ENCODE data around the gene PPM1J.
A peak's percentile ranks its signal among the peaks of the same experiment; 100 is the strongest.

Gene PPM1J

GRCh38 chr1:112713466-112714312 lies 1.4 kb downstream of the PPM1J start:
- no peaks in the 10 kb centered on the region for H3K9me3 ChIP-seq (ENCODE audit: control insufficient read depth, insufficient read depth, low read length)
- H3K4me1 ChIP-seq (ENCODE audit: insufficient read depth, low read length), result peaks cover 31% of the 10 kb centered on the region
- no peaks in the 10 kb centered on the region for H3K36me3 ChIP-seq (ENCODE audit: insufficient read depth, low read length)
- H3K9ac ChIP-seq (ENCODE audit: low read depth, low read length), result peak overlapping the region; percentile 75; the same call in 1 of the 2 replicates

- no peaks in the 10 kb centered on the region for H3K9me3 ChIP-seq (ENCODE audit: control insufficient read depth, insufficient read depth, low read length)
- H3K9ac ChIP-seq (ENCODE audit: low read depth, low read length), result no peak overlapping the region
- H3K36me3 ChIP-seq (ENCODE audit: insufficient read depth, low read length), result no peaks in the 10 kb centered on the region
- H3K4me1 ChIP-seq (ENCODE audit: insufficient read depth, low read length), result peaks cover 31% of the 10 kb centered on the region
Measured at GRCh38 chr1:112712701-112713128, 2.4 kb downstream of the PPM1J start.

- Histone ChIP-seq H3K9me3 (ENCODE audit: control insufficient read depth, insufficient read depth, low read length) (no peaks in the 10 kb centered on the region), H3K4me1 (ENCODE audit: insufficient read depth, low read length) (peaks cover 31% of the 10 kb centered on the region), H3K9ac (ENCODE audit: low read depth, low read length) (no peak overlapping the region), H3K36me3 (ENCODE audit: insufficient read depth, low read length) (no peaks in the 10 kb centered on the region)
Measured at GRCh38 chr1:112712191-112712590, 2.9 kb downstream of the PPM1J start.

- H3K4me1 ChIP-seq (ENCODE audit: insufficient read depth, low read length), result peaks cover 30% of the 10 kb centered on the region
- no peaks in the 10 kb centered on the region for H3K36me3 ChIP-seq (ENCODE audit: insufficient read depth, low read length)
- no peaks in the 10 kb centered on the region for H3K9me3 ChIP-seq (ENCODE audit: control insufficient read depth, insufficient read depth, low read length)
- 0 out of 2 replicates have a peak overlapping the region, but pooled peaks have one; percentile 3 for H3K9ac ChIP-seq (ENCODE audit: low read depth, low read length)
Measured at GRCh38 chr1:112711670-112712069, 3.5 kb downstream of the PPM1J start.

- Histone ChIP-seq H3K9me3 (ENCODE audit: control insufficient read depth, insufficient read depth, low read length) (no peaks in the 10 kb centered on the region), H3K9ac (ENCODE audit: low read depth, low read length) (0 out of 2 replicates have a peak overlapping the region, but pooled peaks have one; percentile 3), H3K4me1 (ENCODE audit: insufficient read depth, low read length) (peaks cover 27% of the 10 kb centered on the region), H3K36me3 (ENCODE audit: insufficient read depth, low read length) (no peaks in the 10 kb centered on the region)
Measured at GRCh38 chr1:112711041-112711440, 4.1 kb downstream of the PPM1J start.

- no peak overlapping the region for H3K9ac ChIP-seq (ENCODE audit: low read depth, low read length)
- H3K4me1 ChIP-seq (ENCODE audit: insufficient read depth, low read length), result peaks cover 32% of the 10 kb centered on the region
- H3K9me3 ChIP-seq (ENCODE audit: control insufficient read depth, insufficient read depth, low read length), result no peaks in the 10 kb centered on the region
- H3K36me3 ChIP-seq (ENCODE audit: insufficient read depth, low read length), result no peaks in the 10 kb centered on the region
Measured at GRCh38 chr1:112710586-112710985, 4.5 kb downstream of the PPM1J start.

- H3K4me1 ChIP-seq (ENCODE audit: insufficient read depth, low read length), result peaks cover 35% of the 10 kb centered on the region
- H3K9ac ChIP-seq (ENCODE audit: low read depth, low read length), result no peak overlapping the region
- H3K9me3 ChIP-seq (ENCODE audit: control insufficient read depth, insufficient read depth, low read length), result no peaks in the 10 kb centered on the region
- H3K36me3 ChIP-seq (ENCODE audit: insufficient read depth, low read length), result no peaks in the 10 kb centered on the region
Measured at GRCh38 chr1:112710159-112710558, 5.0 kb downstream of the PPM1J start.

- Histone ChIP-seq H3K4me1 (ENCODE audit: insufficient read depth, low read length) (peaks cover 42% of the 10 kb centered on the region), H3K36me3 (ENCODE audit: insufficient read depth, low read length) (no peaks in the 10 kb centered on the region), H3K9ac (ENCODE audit: low read depth, low read length) (no peak overlapping the region), H3K9me3 (ENCODE audit: control insufficient read depth, insufficient read depth, low read length) (no peaks in the 10 kb centered on the region)
Measured at GRCh38 chr1:112708489-112708888, 6.6 kb downstream of the PPM1J start.

GRCh38 chr1:112708002-112708448 lies 7.1 kb downstream of the PPM1J start:
- Histone ChIP-seq H3K9me3 (ENCODE audit: control insufficient read depth, insufficient read depth, low read length) (no peaks in the 10 kb centered on the region), H3K9ac (ENCODE audit: low read depth, low read length) (peak overlapping the region; percentile 63; the same call in 1 of the 2 replicates), H3K36me3 (ENCODE audit: insufficient read depth, low read length) (no peaks in the 10 kb centered on the region), H3K4me1 (ENCODE audit: insufficient read depth, low read length) (peaks cover 39% of the 10 kb centered on the region)

GRCh38 chr1:112707221-112708001 lies 7.7 kb downstream of the PPM1J start:
- H3K4me1 ChIP-seq (ENCODE audit: insufficient read depth, low read length), result peaks cover 32% of the 10 kb centered on the region
- peak overlapping the region; percentile 63; the same call in 1 of the 2 replicates for H3K9ac ChIP-seq (ENCODE audit: low read depth, low read length)

GRCh38 chr1:112706505-112707220 lies 8.5 kb downstream of the PPM1J start, which contains the start of gene RHOC:
Gene RHOC, minus strand, starts transcription at chr1:112707127. Its CDS starts 3,328 bp downstream, at chr1:112703799.
- Histone ChIP-seq H3K36me3 (ENCODE audit: insufficient read depth, low read length) (no peaks in the 10 kb centered on the region; the same call in 1 of the 2 replicates), H3K9me3 (ENCODE audit: control insufficient read depth, insufficient read depth, low read length) (no peaks in the 10 kb centered on the region), H3K9ac (ENCODE audit: low read depth, low read length) (peak within 1 kb of the TSS; percentile 63; the same call in 1 of the 2 replicates), H3K4me1 (ENCODE audit: insufficient read depth, low read length) (peaks cover 29% of the 10 kb centered on the region)

More at GRCh38 chr1:112707221-112708001, 7.7 kb downstream of the PPM1J start:
- H3K36me3 ChIP-seq (ENCODE audit: insufficient read depth, low read length), result no peaks in the 10 kb centered on the region; the same call in 1 of the 2 replicates
- H3K9me3 ChIP-seq (ENCODE audit: control insufficient read depth, insufficient read depth, low read length), result no peaks in the 10 kb centered on the region

GRCh38 chr1:112704934-112705627 lies 10.1 kb downstream of the PPM1J start:
- Histone ChIP-seq H3K4me1 (ENCODE audit: insufficient read depth, low read length) (peaks cover 36% of the 10 kb centered on the region), H3K9me3 (ENCODE audit: control insufficient read depth, insufficient read depth, low read length) (no peaks in the 10 kb centered on the region), H3K36me3 (ENCODE audit: insufficient read depth, low read length) (no peaks in the 10 kb centered on the region; the same call in 1 of the 2 replicates), H3K9ac (ENCODE audit: low read depth, low read length) (peak overlapping the region; percentile 63; the same call in 1 of the 2 replicates)

GRCh38 chr1:112704391-112704933 lies 10.7 kb downstream of the PPM1J start:
- H3K9ac ChIP-seq (ENCODE audit: low read depth, low read length), result peak overlapping the region; percentile 31; the same call in 1 of the 2 replicates
- H3K9me3 ChIP-seq (ENCODE audit: control insufficient read depth, insufficient read depth, low read length), result no peaks in the 10 kb centered on the region
- H3K36me3 ChIP-seq (ENCODE audit: insufficient read depth, low read length), result no peaks in the 10 kb centered on the region; the same call in 1 of the 2 replicates
- peaks cover 41% of the 10 kb centered on the region for H3K4me1 ChIP-seq (ENCODE audit: insufficient read depth, low read length)

Measured in ES-I3 (cell line).